ENCODE measurements around the gene ABLIM1. TPM values are rescaled to one million over a fixed set of nuclear protein-coding genes. Genes with fewer than 3 reads are reported as not detected.

ABLIM1 gene
- total and polyA plus RNA-seq, 10 of the 15 experiments (the other 5 are each of a cell fraction or from before 2014, with no cell fraction given): 14.2 to 50.5 (median 28.1) TPM

GRCh38 chr10:114526126-114526503 is 132.0 kb downstream of the ABLIM1 start:
- POLR2A ChIA-PET: interaction anchor here (0.6 to 2.4 kb wide), 2 partner anchors 29 to 412 kb away, joined by 3 to 8 read pairs; no protein-coding TSS in a partner anchor
- Histone ChIP-seq H3K4me3 (peak overlapping the region; percentile 69), H3K9ac (ENCODE audit: control insufficient read depth, insufficient read depth, low read length) (peak overlapping the region; percentile 61), H3K4me2 (ENCODE audit: control insufficient read depth, insufficient read depth) (peak overlapping the region; percentile 81), H4K20me1 (ENCODE audit: control insufficient read depth, insufficient read depth) (no peaks in the 10 kb centered on the region), H3K79me2 (ENCODE audit: control insufficient read depth, insufficient read depth, low read length) (no peaks in the 10 kb centered on the region; the same call in none of the 2 replicates), H3K27me3 (replicated peaks in 1 of 2; ENCODE audit: control insufficient read depth in 2 of 2, insufficient read depth in 2 of 2, low read length in 1 of 2) (no peaks in the 10 kb centered on the region; a peak in 1 of 4 replicates), H3K36me3 (ENCODE audit: control insufficient read depth in 2 of 2, insufficient read depth in 2 of 2, low read length in 1 of 2) (no peaks in the 10 kb centered on the region), H3K4me1 (ENCODE audit: control insufficient read depth, insufficient read depth, low read length) (0 out of 2 replicates have a peak, but pooled peaks cover 3% of the 10 kb centered on the region), H2AFZ (ENCODE audit: control insufficient read depth, low read depth, low read length) (peak overlapping the region; percentile 82; the same call in 1 of the 2 replicates), H3K9me3 (replicated peaks; ENCODE audit: control insufficient read depth, insufficient read depth, low read length) (no peaks in the 10 kb centered on the region), H3K27ac (ENCODE audit: control insufficient read depth, insufficient read depth) (peak overlapping the region; percentile 71)
- RAD21 ChIA-PET (ENCODE audit: unreplicated experiment): interaction anchor here (0.8 to 2.5 kb wide), 7 partner anchors 18 to 604 kb away, joined by 3 to 13 read pairs (median 6); no protein-coding TSS in a partner anchor
- CTCF ChIA-PET: interaction anchor here (1.1 to 3.0 kb wide), 8 partner anchors 8 to 72 kb away, joined by 3 to 21 read pairs (median 6); no protein-coding TSS in a partner anchor
- peak; percentile 53 for ATAC-seq
- no TSS peak for BruUV-seq (replicated peaks)
- SMC1A ChIA-PET (ENCODE audit: uncharacterized antibody, unreplicated experiment): interaction anchor here (0.8 to 3.9 kb wide), 15 partner anchors 9 to 307 kb away, joined by 3 to 21 read pairs (median 4); no protein-coding TSS in a partner anchor
- peak; percentile 80 to 91 for TF ChIP-seq BHLHE40 (IDR thresholded peaks at IDR 0.05; ENCODE audit: borderline replicate concordance in 1 of 2, low read depth in 2 of 2, low read length in 1 of 2)
- peak; percentile 87 for TF ChIP-seq TBL1XR1 (IDR thresholded peaks at IDR 0.05; ENCODE audit: low read depth, low read length)
- TF ChIP-seq CEBPB (IDR thresholded peaks at IDR 0.05; ENCODE audit: borderline replicate concordance in 1 of 2, low read depth in 2 of 2, low read length in 2 of 2): peak in 1 of 2 experiments; percentile 20; a peak in 1 of 4 replicates
- TF ChIP-seq IKZF2 (IDR thresholded peaks at IDR 0.05): peak in 1 of 2 experiments; percentile 26; a peak in 1 of 4 replicates
- peak; percentile 60 for TF ChIP-seq NFIC (IDR thresholded peaks at IDR 0.05; ENCODE audit: low read depth, low read length)
- peak; percentile 96 for TF ChIP-seq RUNX3 (IDR thresholded peaks at IDR 0.05; ENCODE audit: low read length)
- no peak for TF ChIP-seq RBBP5 (conservative IDR thresholded peaks at IDR 0.05)
- 0 out of 2 replicates have a peak, but pooled peaks have one; percentile 22 for TF ChIP-seq RELB (IDR thresholded peaks at IDR 0.05; ENCODE audit: low read depth)
- TF ChIP-seq, protein P1, sequence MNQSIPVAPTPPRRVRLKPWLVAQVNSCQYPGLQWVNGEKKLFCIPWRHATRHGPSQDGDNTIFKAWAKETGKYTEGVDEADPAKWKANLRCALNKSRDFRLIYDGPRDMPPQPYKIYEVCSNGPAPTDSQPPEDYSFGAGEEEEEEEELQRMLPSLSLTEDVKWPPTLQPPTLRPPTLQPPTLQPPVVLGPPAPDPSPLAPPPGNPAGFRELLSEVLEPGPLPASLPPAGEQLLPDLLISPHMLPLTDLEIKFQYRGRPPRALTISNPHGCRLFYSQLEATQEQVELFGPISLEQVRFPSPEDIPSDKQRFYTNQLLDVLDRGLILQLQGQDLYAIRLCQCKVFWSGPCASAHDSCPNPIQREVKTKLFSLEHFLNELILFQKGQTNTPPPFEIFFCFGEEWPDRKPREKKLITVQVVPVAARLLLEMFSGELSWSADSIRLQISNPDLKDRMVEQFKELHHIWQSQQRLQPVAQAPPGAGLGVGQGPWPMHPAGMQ (IDR thresholded peaks at IDR 0.05; ENCODE audit: borderline replicate concordance): peak; percentile 56
- peak; percentile 98 for TF ChIP-seq SKIL (IDR thresholded peaks at IDR 0.05; ENCODE audit: low read depth, poor library complexity, severe bottlenecking)
- TF ChIP-seq CREM (IDR thresholded peaks at IDR 0.05; ENCODE audit: low read depth): 0 out of 2 replicates have a peak, but pooled peaks have one; percentile 8
- no peak for TF ChIP-seq NR2C2 (IDR thresholded peaks at IDR 0.05; ENCODE audit: borderline replicate concordance, control insufficient read depth, insufficient read length, low read depth)
- TF ChIP-seq, protein P2, sequence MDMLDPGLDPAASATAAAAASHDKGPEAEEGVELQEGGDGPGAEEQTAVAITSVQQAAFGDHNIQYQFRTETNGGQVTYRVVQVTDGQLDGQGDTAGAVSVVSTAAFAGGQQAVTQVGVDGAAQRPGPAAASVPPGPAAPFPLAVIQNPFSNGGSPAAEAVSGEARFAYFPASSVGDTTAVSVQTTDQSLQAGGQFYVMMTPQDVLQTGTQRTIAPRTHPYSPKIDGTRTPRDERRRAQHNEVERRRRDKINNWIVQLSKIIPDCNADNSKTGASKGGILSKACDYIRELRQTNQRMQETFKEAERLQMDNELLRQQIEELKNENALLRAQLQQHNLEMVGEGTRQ (IDR thresholded peaks at IDR 0.05; ENCODE audit: borderline replicate concordance, low read depth, low read length): no peak
- 0 out of 4 replicates have a peak, but pooled peaks of 1 of the 2 experiments have one; percentile 21 for TF ChIP-seq EP300 (IDR thresholded peaks at IDR 0.05; ENCODE audit: borderline replicate concordance in 1 of 2, control insufficient read depth in 1 of 2, low read depth in 2 of 2, low read length in 2 of 2)
- 0 out of 2 replicates have a peak, but pooled peaks have one; percentile 42 for TF ChIP-seq RAD51 (IDR thresholded peaks at IDR 0.05)
- 2% methylated on average over 5 of the region's 5 CpGs for WGBS (ENCODE audit: insufficient coverage, insufficient replicate concordance, low lambda C conversion rate, missing lambda C conversion rate)
- no peak for FAIRE-seq
- DNase-seq (ENCODE audit: low read depth, low spot score): peak; percentile 51
- in situ Hi-C loops (cut with MboI): loop anchor here (25.0 kb wide), 1 partner anchor 89 kb away; no protein-coding TSS in a partner anchor
- intact Hi-C loops (cut with micrococcal nuclease; ENCODE audit: unreplicated experiment): loop anchor here (1.0 to 2.0 kb wide), 2 partner anchors 29 to 55 kb away; no protein-coding TSS in a partner anchor
